HFFc6 (cell line): ENCODE measurements around the gene C16orf95. TPM values are rescaled to one million over a fixed set of nuclear protein-coding genes. Genes with fewer than 3 reads are reported as not detected.

ENCODE experiments used
- DNase-seq: peaks from one replicate; pipeline ENCODE4 v3.0.0-alpha.2; 2018
- H3K27ac Mint-ChIP-seq: 2 replicates; pipeline ENCODE4 v1.8.0; 2020; ENCODE audit warnings: mild to moderate bottlenecking, mixed read lengths
- H3K27me3 Mint-ChIP-seq: 2 replicates; pipeline ENCODE4 v1.8.0; 2021; ENCODE audit warnings: mild to moderate bottlenecking, moderate library complexity, mixed read lengths; ENCODE audit not compliant: insufficient read depth
- H3K36me3 Mint-ChIP-seq: 2 replicates; pipeline ENCODE4 v1.8.0; 2021; ENCODE audit warnings: low read depth, mixed read lengths
- H3K4me1 Mint-ChIP-seq: 2 replicates; pipeline ENCODE4 v1.8.0; 2020; ENCODE audit warnings: low read depth, mixed read lengths
- H3K4me3 Mint-ChIP-seq: 2 replicates; pipeline ENCODE4 v1.8.0; 2020; ENCODE audit warnings: mild to moderate bottlenecking, moderate library complexity, mixed read lengths
- H3K9me3 Mint-ChIP-seq: 2 replicates; pipeline ENCODE4 v1.8.0; 2020; ENCODE audit warnings: mild to moderate bottlenecking, mixed read lengths
- total RNA-seq, 6 experiments: library from RNA; stranded (reverse); fragmentation: NEBNext Ultra II Directional; extraction: Animal tissue kit (Norgen Biotek cat#: 25700); gene quantifications; 2 replicates in 1 of 6; 3 replicates in 5 of 6; pipeline ENCODE4 v1.2.3, GENCODE V29; 2021
- TF ChIP-seq, protein P1 (sequence below): fragments of 200-600 bp; sonication (generic); IDR thresholded peaks from 2 replicates; pipeline ENCODE4 v1.5.0; 2021; ENCODE audit warnings: antibody characterized with exemption, mild to moderate bottlenecking

C16orf95 gene
- total RNA-seq, 6 experiments from 2014 or later: 8.5 to 15.0 (median 11.7) TPM

DNA sequence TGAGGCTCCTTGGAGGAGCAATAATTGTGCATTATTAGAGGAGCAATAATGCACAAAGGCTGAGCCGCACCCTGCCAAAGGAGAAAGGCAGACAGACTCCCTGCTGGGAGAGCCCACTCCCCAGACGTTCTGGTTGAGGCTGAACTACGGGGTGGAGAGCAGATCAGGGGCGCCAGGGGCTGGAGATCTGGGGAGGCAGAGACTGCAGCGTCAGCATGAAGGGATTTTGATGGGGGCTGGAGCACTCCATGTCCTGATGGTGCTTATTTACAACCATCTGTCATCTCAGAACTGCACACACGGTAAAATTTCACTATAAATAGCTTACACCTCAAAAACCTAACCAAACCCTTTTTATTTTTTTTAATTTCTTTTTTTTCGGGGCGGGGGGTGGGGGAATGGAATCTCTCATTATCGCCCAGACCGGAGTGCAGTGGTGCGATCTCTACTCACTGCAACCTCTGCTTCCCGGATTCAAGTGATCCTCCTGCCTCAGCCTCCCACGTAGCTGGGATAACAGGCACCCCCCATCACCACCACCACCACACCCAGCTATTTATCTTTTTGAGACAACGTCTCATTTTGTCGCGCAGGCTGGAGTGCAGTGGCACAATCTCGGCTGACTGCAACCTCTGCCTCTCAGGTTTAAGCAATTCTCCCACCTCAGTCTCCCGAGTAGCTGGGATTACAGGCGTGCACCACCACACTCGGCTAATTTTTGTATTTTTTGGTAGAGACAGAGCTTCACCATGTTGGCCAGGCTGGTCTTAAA lies 4.3 kb upstream of the C16orf95 start:
- Mint-ChIP-seq H3K36me3 (peaks cover 14% of the 10 kb centered on the region), H3K4me1 (peaks cover 29% of the 10 kb centered on the region), H3K9me3 (no peaks in the 10 kb centered on the region), H3K27ac (no peak overlapping the region), H3K27me3 (peaks cover 7% of the 10 kb centered on the region), H3K4me3 (no peak overlapping the region)
- TF ChIP-seq, protein P1, sequence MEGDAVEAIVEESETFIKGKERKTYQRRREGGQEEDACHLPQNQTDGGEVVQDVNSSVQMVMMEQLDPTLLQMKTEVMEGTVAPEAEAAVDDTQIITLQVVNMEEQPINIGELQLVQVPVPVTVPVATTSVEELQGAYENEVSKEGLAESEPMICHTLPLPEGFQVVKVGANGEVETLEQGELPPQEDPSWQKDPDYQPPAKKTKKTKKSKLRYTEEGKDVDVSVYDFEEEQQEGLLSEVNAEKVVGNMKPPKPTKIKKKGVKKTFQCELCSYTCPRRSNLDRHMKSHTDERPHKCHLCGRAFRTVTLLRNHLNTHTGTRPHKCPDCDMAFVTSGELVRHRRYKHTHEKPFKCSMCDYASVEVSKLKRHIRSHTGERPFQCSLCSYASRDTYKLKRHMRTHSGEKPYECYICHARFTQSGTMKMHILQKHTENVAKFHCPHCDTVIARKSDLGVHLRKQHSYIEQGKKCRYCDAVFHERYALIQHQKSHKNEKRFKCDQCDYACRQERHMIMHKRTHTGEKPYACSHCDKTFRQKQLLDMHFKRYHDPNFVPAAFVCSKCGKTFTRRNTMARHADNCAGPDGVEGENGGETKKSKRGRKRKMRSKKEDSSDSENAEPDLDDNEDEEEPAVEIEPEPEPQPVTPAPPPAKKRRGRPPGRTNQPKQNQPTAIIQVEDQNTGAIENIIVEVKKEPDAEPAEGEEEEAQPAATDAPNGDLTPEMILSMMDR: no peak
- DNase-seq: no peak

DNA sequence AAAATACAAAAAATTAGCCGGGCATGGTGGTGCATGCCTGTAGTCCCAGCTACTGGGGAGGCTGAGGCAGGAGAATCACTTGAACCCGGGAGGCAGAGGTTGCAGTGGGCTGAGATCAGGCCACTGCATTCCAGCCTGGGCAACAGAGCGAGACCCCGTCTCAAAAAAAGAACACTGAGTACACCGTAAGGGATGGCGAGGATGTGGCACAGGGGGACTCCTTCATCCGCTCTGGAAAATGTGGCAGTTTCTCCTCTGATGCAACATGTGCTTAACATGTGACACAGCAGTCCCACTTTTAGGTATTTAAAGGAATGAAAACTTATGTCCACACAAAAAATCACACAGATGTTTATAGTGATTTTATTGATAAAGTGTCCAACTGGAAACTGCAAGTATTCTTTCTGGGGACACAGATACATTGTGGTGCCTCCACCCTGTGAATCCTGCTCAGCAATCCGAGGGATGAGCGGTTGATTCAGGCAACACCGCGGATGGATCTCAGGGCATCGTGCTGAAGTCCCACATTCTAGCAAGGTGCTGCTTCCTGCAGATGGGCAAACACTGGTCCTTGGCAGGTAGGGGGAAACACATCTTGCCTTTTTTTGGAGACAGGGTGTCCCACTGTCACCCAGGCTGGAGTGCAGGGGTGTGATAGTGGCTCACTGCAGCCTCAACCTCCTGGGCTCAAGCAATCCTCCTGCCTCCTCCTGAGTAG lies 3.5 kb upstream of the C16orf95 start:
- no peaks in the 10 kb centered on the region for H3K9me3 Mint-ChIP-seq
- TF ChIP-seq, protein P1: no peak
- H3K27me3 Mint-ChIP-seq: peaks cover 7% of the 10 kb centered on the region
- peaks cover 14% of the 10 kb centered on the region for H3K36me3 Mint-ChIP-seq
- H3K4me3 Mint-ChIP-seq: no peak overlapping the region
- DNase-seq: no peak
- peaks cover 29% of the 10 kb centered on the region for H3K4me1 Mint-ChIP-seq
- H3K27ac Mint-ChIP-seq: no peak overlapping the region

DNA sequence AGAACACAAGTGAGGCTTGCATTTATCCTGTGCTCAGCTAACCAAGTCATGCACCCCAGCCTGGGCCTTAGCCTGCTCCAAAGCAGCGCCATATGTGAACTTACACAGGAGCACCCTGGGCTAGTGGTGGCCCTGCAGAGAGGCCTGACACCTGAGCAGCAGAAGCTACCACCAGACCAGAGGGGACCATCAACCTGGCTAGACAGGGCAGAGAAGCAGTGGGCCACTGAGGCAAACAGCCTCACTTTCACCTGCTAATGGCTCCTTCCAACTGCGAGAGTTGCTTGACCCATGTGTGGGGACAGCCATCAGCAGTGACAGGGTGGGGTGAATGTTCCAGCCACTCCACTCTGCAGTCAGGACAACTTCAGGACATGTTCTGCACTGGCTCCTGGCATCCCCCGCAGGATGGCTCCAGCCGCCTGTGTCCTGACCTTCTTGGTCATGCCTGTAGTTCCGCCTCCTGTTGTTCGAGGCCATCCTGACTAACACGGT lies 2.9 kb upstream of the C16orf95 start:
- H3K27me3 Mint-ChIP-seq: peaks cover 7% of the 10 kb centered on the region
- TF ChIP-seq, protein P1: no peak
- H3K27ac Mint-ChIP-seq: no peak overlapping the region
- peaks cover 14% of the 10 kb centered on the region for H3K36me3 Mint-ChIP-seq
- DNase-seq: no peak
- H3K4me1 Mint-ChIP-seq: peaks cover 25% of the 10 kb centered on the region
- H3K4me3 Mint-ChIP-seq: no peak overlapping the region
- H3K9me3 Mint-ChIP-seq: no peaks in the 10 kb centered on the region

DNA sequence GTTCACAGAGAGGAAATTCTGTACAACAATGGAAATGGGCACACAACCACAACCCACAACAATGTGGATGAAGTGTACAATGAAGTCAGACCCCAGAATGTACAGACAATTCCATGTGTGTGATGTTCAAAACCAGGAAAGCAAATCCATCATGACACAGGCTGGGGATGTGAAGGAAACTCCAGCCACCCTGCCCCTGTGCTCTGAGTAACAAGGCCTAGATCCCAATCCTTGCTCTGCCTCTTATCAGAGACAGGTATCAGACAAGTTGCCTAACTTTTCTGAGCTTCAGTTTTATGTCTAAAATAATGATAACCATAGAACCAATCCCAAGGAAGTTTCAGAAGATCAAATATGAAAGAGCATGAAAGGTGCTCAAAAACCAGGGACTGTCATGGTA lies 1.8 kb upstream of the C16orf95 start:
- no peaks in the 10 kb centered on the region for H3K9me3 Mint-ChIP-seq
- TF ChIP-seq, protein P1: no peak
- no peak for DNase-seq

DNA sequence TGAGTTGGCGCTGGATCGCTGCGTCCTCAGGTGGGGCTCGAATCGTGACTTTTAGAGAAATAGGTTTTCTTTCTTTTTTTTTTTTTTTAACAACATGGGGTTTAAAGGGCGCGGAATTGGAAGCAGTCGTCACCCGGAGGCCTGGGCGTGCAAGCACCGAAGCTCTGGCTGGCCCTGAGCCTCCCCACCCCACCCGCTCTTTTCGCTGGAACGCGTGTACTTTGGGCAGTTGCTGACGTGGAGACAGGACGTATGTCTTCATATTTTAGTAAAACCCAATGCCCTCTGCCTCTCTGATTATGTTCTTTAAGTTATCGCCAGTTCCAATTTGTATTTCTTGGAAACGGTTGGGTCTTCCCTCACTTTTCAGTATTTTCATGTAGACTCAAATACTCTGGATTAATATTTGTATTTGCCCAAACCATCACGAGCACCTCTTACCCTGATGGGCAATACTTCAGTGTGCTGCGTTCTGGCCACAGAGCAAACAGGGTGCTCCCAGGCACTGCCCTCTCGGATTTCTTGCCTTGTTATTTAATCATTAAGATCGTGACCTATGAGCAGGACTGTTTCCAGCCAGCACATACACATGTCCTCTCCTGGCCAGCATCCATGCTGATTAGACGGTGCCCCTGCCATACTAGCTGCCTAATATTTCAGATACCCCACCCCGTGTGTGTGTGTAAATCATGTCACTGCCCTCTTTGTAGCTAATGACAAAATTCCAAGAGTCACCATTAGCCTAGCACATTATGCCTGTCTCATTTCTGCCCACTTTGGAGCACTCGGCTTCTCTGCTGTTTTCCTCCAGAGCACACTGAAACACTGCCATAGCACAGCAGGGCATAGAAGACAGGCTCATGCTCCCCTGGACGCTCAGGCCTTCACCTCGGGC lies 805 bp upstream of the C16orf95 start:
- Mint-ChIP-seq H3K9me3 (no peaks in the 10 kb centered on the region), H3K27ac (peak overlapping the region; percentile 98), H3K27me3 (peaks cover 7% of the 10 kb centered on the region), H3K4me3 (peak overlapping the region; percentile 99), H3K4me1 (peaks cover 25% of the 10 kb centered on the region), H3K36me3 (peaks cover 14% of the 10 kb centered on the region)
- TF ChIP-seq, protein P1: no peak
- peak; percentile 46 for DNase-seq

More for the DNA sequence above, 1.8 kb upstream of the C16orf95 start:
- Mint-ChIP-seq H3K27me3 (peaks cover 7% of the 10 kb centered on the region), H3K27ac (peak overlapping the region; percentile 98), H3K4me1 (peaks cover 25% of the 10 kb centered on the region), H3K4me3 (peak overlapping the region; percentile 99), H3K36me3 (peaks cover 14% of the 10 kb centered on the region)
